ENCODE data around the gene SMAD3. TPM values are rescaled to one million over a fixed set of nuclear protein-coding genes. Genes with fewer than 3 reads are reported as not detected.

The SMAD3 gene
- total RNA-seq, 1 donor = 96.3 TPM

DNA sequence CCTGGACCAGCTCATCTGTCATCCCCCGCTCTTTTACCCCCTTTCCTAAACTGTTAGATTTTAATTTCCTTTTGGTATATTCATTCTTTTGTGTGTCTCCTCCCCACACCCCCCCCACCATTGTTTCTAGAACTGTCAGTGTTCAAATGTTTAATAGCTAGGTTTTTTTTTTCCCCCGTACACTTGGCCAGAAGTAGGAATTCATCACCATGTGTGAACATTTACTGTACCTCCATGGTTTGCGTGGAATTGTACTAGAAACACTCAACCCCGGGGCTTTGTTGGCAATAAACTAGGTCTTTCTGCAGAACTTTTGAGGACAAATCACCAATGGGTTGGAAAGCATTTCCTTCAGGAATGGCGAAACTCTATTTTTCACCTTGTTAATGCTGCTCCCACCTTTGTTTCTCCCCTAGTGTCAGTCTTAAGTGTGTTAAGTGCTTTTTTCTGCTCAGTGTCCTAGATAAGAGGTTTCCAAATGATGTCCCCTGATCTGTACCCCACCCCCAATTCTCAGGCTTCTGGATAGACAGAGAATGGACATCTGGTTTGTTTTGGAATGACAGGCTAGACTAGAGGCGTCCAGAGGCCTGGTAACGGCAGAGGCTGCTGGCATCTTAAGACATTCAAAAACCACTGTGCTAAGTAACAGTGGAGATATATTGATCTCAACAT is 76.8 kb downstream of the SMAD3 start:
- TF ChIP-seq, protein P1, sequence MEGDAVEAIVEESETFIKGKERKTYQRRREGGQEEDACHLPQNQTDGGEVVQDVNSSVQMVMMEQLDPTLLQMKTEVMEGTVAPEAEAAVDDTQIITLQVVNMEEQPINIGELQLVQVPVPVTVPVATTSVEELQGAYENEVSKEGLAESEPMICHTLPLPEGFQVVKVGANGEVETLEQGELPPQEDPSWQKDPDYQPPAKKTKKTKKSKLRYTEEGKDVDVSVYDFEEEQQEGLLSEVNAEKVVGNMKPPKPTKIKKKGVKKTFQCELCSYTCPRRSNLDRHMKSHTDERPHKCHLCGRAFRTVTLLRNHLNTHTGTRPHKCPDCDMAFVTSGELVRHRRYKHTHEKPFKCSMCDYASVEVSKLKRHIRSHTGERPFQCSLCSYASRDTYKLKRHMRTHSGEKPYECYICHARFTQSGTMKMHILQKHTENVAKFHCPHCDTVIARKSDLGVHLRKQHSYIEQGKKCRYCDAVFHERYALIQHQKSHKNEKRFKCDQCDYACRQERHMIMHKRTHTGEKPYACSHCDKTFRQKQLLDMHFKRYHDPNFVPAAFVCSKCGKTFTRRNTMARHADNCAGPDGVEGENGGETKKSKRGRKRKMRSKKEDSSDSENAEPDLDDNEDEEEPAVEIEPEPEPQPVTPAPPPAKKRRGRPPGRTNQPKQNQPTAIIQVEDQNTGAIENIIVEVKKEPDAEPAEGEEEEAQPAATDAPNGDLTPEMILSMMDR (IDR thresholded peaks at IDR 0.05; ENCODE audit: insufficient read depth, low read length) = no peak
- H3K4me3 ChIP-seq (ENCODE audit: low read depth, low read length) = no peak overlapping the region
- DNase-seq (ENCODE audit: low read depth) = peak; percentile 54

DNA sequence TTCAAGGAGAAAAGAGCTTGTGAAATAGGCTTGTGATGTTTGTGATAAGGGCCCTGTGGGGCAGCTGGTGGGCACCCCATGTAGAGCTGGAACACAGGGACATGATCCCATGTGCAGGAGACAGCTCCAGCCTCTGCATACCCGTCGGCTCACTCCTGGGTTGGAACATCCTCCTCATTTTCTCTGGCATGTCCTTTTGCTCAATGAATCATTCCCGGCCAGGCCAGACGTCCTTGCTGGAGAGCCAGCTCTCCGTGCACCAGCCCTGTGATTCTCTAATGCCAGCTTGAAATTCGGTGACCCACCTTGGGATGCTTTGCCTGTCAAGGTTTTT is 77.3 kb downstream of the SMAD3 start:
- DNase-seq (ENCODE audit: low read depth) = peak; percentile 73
- H3K4me3 ChIP-seq (ENCODE audit: low read depth, low read length) = no peak overlapping the region
- TF ChIP-seq, protein P1 (IDR thresholded peaks at IDR 0.05; ENCODE audit: insufficient read depth, low read length) = no peak

DNA sequence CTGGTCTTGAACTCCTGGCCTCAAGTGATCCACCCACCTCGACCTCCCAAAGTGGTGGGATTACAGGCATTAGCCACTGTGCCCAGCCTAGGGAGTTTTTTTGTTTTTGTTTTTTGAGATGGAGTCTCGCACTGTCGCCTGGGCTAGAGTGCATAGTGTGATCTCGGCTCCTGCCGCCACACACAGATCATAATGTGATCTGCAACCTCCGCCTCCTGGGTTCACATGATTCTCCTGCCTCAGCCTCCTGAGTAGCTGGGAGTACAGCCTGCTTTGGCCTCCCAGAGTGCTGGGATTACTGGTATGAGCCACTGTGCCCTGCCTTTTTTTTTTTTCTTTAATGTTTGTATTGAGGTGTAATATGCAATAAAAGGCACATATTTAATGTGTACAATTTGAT is 78.2 kb downstream of the SMAD3 start:
- TF ChIP-seq, protein P1 (IDR thresholded peaks at IDR 0.05; ENCODE audit: insufficient read depth, low read length) = no peak
- no peak overlapping the region for H3K4me3 ChIP-seq (ENCODE audit: low read depth, low read length)
- no peak for DNase-seq (ENCODE audit: low read depth)

DNA sequence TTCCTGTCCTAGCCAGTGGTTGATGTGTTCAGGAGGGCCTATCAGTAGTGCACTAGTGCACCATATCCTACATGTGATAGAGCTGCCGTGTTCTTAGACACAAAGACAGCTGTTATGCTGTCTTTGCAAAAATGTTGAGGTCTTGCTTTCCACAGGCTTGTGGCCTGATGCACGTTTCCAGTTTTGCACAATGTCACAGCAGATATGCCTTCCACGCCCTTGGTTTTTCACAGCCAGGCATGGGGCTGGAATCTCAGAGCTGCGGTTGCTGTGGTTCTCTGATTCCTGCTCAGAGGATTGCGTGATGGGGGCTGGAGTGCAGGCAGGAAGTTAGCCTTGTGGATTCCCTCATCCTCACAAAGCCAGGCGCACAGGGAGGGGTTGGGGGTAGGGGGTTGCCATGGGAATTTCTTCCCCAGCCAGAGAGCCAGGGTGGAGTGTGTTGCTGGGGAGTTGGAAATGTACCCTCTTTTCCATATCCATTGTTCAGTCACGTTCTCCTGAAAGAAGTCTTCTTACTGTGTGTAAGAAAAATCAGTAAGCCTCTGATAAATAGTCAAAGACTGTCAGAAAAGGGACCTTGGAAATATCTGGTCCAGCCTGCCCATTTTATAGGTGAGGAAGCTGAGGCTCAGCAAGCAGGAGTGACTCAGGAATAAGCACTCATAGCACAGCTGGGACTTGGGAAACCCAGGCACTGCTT is 79.4 kb downstream of the SMAD3 start:
- peak; percentile 90 for DNase-seq (ENCODE audit: low read depth)
- TF ChIP-seq, protein P1 (IDR thresholded peaks at IDR 0.05; ENCODE audit: insufficient read depth, low read length) = no peak
- H3K4me3 ChIP-seq (ENCODE audit: low read depth, low read length) = no peak overlapping the region

DNA sequence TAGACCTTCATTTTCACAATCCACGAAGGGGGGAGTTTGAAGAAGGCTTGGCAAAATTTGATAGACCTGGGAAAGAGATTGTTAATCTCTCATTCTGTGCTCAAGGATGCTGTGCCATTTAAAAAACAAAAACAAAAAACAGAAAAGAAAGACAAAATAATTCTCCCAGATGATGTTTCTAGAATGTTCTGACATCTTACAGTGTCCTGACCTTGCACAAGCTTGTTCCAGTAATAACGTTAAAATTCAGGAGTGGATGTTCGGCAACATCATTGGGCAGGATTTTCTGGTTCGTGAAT is 79.9 kb downstream of the SMAD3 start:
- no peak for DNase-seq (ENCODE audit: low read depth)
- TF ChIP-seq, protein P1 (IDR thresholded peaks at IDR 0.05; ENCODE audit: insufficient read depth, low read length) = no peak
- no peak overlapping the region for H3K4me3 ChIP-seq (ENCODE audit: low read depth, low read length)

DNA sequence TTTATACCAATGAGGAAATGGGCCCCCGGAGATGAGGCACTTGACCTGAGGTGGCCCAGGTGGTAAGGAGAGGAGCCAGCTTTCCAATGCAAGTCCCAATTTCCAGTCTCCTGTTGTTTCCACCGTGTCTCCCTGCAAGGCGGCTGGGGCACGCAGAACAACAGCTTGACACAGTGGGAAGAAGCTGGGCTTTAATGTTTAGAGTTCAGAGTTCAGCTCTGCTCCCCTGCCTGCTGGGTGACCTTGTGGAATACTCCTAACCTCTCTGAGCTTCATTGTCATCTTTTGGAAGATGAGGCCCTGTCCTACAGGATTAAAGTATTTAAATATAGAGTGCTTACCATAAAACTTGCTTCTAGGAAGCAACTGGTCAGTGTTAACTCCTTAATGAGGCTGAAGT is 80.3 kb downstream of the SMAD3 start:
- DNase-seq (ENCODE audit: low read depth) = no peak
- H3K4me3 ChIP-seq (ENCODE audit: low read depth, low read length) = no peak overlapping the region
- TF ChIP-seq, protein P1 (IDR thresholded peaks at IDR 0.05; ENCODE audit: insufficient read depth, low read length) = no peak

DNA sequence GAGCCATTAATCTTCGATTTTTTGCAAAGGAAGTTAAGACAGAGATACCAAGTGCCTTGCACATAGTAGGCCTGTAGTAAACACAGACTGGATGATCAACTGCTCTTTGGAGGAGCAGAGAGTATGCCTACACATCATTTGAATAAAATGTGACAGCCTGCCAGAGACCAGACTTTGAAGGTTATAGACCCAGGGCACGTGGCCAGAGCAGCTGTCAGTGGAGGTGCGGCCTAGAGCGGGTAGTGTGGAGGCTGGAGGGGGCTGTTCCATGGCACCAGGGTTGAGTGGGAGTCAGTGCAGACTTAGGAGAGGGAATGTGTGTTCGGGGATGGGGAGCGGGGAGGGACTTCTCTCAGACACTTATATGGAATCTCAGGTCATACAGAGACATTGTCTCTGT is 80.8 kb downstream of the SMAD3 start:
- DNase-seq (ENCODE audit: low read depth) = peak; percentile 84
- TF ChIP-seq, protein P1 (IDR thresholded peaks at IDR 0.05; ENCODE audit: insufficient read depth, low read length) = no peak
- no peak overlapping the region for H3K4me3 ChIP-seq (ENCODE audit: low read depth, low read length)
